GM12865 (cell line): ENCODE data around the gene SLC66A1.

Source experiments
- DNase-seq: peaks from one replicate; pipeline ENCODE4 v3.0.0; 2010; ENCODE audit warnings: low read depth
- H3K4me3 ChIP-seq: 2 replicates; pipeline ENCODE4 v1.5.1; 2011; ENCODE audit warnings: mild to moderate bottlenecking, low read depth, low read length, control low read depth
- TF ChIP-seq, protein P1 (sequence below): IDR thresholded peaks from 2 replicates; pipeline ENCODE4 v1.5.1; 2011; ENCODE audit warnings: low read length, control low read depth, low read depth, inconsistent platforms; ENCODE audit not compliant: insufficient read depth; ENCODE audit errors: missing control alignments

The SLC66A1 gene

DNA sequence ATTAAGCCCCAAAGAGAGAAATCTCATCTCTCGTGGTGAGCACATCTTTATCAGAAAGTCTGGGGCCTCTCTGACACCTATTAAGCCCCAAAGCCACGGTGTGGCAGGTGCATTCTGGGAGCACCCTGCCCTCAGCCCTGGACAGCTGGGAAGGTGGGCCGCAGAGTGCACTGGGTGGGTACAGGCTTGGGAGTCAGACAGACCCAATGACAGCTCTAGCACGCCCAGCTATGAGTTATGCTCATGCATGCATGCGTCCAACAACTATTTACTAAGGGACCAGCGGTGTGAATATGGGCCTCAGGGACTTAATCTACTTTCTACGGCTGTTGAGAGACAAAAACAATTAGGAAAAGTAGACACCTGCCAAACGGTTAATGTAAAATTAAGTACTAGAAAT is 46.6 kb downstream of the SLC66A1 start:
- TF ChIP-seq, protein P1, sequence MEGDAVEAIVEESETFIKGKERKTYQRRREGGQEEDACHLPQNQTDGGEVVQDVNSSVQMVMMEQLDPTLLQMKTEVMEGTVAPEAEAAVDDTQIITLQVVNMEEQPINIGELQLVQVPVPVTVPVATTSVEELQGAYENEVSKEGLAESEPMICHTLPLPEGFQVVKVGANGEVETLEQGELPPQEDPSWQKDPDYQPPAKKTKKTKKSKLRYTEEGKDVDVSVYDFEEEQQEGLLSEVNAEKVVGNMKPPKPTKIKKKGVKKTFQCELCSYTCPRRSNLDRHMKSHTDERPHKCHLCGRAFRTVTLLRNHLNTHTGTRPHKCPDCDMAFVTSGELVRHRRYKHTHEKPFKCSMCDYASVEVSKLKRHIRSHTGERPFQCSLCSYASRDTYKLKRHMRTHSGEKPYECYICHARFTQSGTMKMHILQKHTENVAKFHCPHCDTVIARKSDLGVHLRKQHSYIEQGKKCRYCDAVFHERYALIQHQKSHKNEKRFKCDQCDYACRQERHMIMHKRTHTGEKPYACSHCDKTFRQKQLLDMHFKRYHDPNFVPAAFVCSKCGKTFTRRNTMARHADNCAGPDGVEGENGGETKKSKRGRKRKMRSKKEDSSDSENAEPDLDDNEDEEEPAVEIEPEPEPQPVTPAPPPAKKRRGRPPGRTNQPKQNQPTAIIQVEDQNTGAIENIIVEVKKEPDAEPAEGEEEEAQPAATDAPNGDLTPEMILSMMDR, result no peak
- no peak for DNase-seq

DNA sequence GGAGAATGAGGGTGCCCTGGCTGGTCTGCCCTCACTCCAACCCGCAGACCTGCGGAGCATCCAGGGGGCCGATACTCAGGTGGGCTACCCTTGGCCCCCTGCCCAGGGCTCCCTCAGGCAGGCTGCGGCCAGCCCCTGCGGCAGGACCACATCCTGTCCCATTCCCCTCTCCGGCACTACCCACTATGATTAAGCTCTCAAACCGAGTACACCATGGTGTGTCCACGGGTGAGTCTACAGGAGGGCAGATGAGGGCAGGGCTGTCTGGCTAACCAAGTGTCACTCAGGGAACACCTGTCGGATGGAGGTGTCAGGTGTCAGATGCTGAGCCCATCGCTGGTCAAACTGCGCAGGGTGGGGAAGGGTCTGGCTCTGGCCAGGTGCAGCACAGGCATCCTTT is 47.2 kb downstream of the SLC66A1 start:
- TF ChIP-seq, protein P1, result no peak
- H3K4me3 ChIP-seq, result no peak overlapping the region
- no peak for DNase-seq

More for the DNA sequence above, 46.6 kb downstream of the SLC66A1 start:
- H3K4me3 ChIP-seq, result no peak overlapping the region

DNA sequence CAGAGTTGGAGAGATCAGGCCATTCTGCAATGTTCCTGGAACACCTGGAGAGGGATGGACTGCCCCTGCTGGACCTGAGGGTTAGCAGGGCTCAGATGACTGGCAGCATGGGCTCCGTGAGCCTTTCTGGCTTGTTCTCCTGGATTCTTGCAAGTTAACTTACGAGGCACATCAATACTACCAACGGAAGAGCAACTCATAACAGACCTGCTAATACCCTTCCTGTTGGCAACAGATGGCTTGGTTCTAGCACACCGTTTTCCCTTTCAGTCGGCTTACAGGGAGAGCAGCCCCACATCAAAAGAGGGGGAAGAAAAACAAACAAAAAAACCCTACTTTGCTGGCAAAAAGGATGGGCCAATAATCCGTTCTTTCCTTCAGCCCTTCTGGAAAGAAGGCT is 47.9 kb downstream of the SLC66A1 start:
- TF ChIP-seq, protein P1, result no peak
- no peak for DNase-seq
- H3K4me3 ChIP-seq, result no peak overlapping the region

DNA sequence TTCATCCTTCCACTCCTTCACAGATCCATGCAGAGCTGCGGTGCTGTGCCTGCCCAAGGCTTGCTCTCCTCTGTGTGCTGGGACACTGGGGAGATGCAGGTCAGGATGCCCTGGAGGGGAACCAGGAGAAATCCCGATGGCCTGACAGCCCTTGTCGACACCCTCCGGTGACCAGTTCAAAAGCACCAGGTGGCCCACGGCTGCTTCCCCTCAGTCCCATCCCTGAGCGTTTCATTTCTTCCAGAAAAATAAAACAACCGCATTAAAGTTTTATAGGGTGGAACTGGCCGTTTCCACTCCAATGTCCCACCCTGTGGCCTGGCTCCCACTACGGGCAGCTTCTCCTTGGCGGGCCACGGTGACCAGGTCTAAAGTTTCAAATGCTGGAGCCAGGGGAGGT is 48.3 kb downstream of the SLC66A1 start:
- DNase-seq, result no peak
- TF ChIP-seq, protein P1, result no peak
- no peak overlapping the region for H3K4me3 ChIP-seq

DNA sequence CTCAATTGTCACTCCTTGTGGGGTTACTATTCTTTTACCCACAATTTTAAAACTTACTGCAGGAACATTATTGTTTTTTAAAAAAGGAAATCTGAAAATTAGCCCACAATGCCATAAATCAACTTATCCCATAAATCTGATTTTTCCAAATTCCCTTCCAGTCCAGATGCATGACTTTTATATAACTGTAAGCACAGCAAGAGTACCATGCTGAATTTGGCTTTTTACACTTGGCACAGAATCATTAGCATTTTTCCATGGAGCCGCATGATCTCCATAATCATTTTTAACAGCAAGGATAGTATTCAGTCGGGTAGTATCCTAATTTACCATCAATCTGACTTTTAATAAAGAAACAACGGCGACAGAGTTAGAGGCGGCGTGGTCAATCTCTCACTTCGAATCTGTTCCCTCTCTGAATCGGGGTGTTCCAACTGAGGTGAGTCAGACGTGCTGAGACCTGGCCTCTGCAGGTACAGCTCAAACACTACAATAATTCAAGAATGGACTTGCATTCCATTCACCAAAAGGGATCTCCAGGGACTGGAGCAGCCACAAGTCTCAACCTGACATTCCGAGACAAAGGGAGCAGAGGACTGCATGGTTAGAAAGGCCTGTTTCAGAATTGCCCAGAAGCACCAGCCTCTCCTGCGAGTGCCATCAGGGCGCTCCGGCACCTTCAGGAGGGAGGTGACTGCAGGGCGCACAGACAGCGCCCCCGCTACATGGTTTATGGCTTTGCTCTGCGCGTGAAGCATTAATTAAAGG is 48.9 kb downstream of the SLC66A1 start:
- DNase-seq, result no peak
- no peak overlapping the region for H3K4me3 ChIP-seq
- TF ChIP-seq, protein P1, result no peak

DNA sequence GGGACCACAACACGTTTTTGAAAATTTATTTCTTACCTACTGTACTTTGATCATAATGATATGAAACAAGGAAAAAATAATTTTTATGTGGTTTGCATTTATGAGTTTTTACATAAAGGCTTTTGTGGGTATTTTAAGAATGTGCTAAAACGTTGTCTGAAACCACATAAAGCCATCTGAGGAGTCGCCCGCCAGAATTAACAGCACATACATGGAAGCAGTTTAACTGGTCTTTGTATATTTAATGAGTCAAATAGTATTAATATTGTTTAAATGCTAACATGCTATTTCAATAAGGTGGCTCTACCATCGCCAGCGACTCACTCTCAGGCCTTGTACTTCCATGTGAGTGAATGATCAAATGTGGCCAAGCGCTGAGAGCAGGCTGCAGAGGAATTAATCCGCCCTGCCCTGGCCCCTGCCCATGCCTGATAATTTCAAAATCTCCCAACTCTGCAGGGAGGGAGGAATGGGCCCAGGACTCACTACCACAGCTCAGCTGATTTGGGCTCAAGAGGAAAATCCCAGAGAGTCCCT is 49.6 kb downstream of the SLC66A1 start:
- DNase-seq, result no peak
- TF ChIP-seq, protein P1, result no peak

More for the DNA sequence above, 49.6 kb downstream of the SLC66A1 start:
- H3K4me3 ChIP-seq, result no peak overlapping the region
